Measurements from ENCODE around the gene TSPAN7. TPM values are rescaled to one million over a fixed set of nuclear protein-coding genes. Genes with fewer than 3 reads are reported as not detected.

The TSPAN7 gene
- total and polyA plus RNA-seq, 2 of the 4 experiments (the other 2 are of a cell fraction) = not detected

DNA sequence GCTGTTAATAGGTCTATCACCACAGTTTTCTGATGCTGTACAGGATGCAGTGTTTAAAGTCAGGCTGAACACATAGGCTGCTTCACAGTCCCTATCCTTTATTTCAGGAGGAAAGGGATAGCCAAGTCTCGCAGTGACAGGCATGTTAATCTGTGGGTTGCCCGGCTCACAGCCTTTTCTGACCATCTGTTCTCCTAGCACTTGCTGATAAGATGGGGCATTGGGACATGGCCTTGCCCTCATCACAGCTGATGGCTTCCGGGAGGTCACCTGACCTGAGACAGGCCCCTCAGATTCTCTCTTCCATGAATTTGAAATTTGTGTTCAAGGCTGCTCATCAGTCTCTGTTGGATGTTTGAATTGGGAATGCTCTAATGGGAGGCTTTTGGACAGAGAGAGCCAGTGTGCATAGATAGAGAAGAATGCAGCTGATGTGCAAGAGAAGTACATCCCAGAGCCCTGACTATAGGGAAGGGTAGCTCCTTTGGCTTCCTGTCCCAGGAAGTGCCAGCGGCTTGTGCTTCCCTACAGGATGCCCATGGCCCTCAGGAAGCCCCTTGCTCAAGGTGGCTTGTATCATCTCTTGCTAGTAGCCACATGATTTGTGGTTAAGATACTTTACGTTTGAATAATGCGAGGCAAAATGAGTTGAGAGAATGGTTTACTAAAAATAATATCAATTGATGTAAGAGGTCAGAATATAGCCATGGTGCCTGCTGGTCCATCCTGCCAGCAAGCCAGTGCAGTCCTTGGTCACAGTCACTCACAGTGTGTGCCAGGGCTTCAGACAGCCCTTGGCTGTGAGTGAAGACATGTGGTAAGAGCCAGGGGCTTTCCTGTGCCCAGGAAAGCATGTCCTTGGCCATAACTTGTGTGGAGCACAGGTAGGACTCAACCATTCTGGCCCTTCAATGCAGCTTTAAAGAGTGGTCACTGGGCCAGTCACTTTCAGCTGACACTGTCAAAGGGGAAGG is 88.6 kb downstream of the TSPAN7 start:
- H4K5ac ChIP-seq (ENCODE audit: low read depth, low read length) = no peak overlapping the region
- no peak overlapping the region for H2BK120ac ChIP-seq (ENCODE audit: low read depth, low read length)
- no peak overlapping the region for H4K8ac ChIP-seq (ENCODE audit: low read depth in 2 of 2, low read length in 2 of 2)
- no peak overlapping the region for H3K27ac ChIP-seq (ENCODE audit: insufficient read depth, low read length)
- no peak overlapping the region for H2BK5ac ChIP-seq (ENCODE audit: low read depth, low read length, poor library complexity, severe bottlenecking)
- H3K9ac ChIP-seq (ENCODE audit: low read depth, low read length) = no peak overlapping the region
- H3K9me1 ChIP-seq (ENCODE audit: insufficient read depth, low read length) = no peaks in the 10 kb centered on the region; the same call in 1 of the 2 replicates
- H3K79me1 ChIP-seq (ENCODE audit: low read depth in 1 of 2, low read length in 2 of 2) = no peaks in the 10 kb centered on the region
- no peaks in the 10 kb centered on the region for H4K20me1 ChIP-seq (ENCODE audit: insufficient read depth, low read length)
- CTCF ChIA-PET = no interaction called here
- H3K18ac ChIP-seq (ENCODE audit: low read depth, low read length) = no peak overlapping the region
- H3K14ac ChIP-seq (replicated peaks; ENCODE audit: low read depth, low read length) = no peak overlapping the region
- no peak overlapping the region for H3K56ac ChIP-seq (ENCODE audit: extremely low read depth, insufficient read depth, low read length)
- ATAC-seq (ENCODE audit: low read depth) (no peak), DNase-seq (no peak)
- no peaks in the 10 kb centered on the region for H3K9me3 ChIP-seq (ENCODE audit: control insufficient read depth, insufficient read depth, low read length)
- no peak overlapping the region for H3K4me2 ChIP-seq (ENCODE audit: low read depth, low read length)
- dilution Hi-C loops (cut with HindIII; ENCODE audit: low sequenced_read_pairs, unreplicated experiment) (no loop called here), in situ Hi-C loops (cut with MboI; ENCODE audit: low sequenced_read_pairs) (no loop called here), intact Hi-C loops (cut with micrococcal nuclease) (no loop called here)
- H3K4me3 ChIP-seq (ENCODE audit: insufficient read depth, low read depth, low read length) = no peak overlapping the region
- no peak overlapping the region for H2BK15ac ChIP-seq (ENCODE audit: low read depth, low read length)
- H3K4ac ChIP-seq (ENCODE audit: low read depth, low read length) = no peak overlapping the region
- H3K4me1 ChIP-seq (ENCODE audit: control insufficient read depth, insufficient read depth, low read length) = no peaks in the 10 kb centered on the region
- H2AK9ac ChIP-seq (replicated peaks; ENCODE audit: low read depth, low read length, poor library complexity) = no peak overlapping the region
- no peak overlapping the region for H2AK5ac ChIP-seq (ENCODE audit: low read depth, low read length)
- H3K27me3 ChIP-seq (ENCODE audit: control insufficient read depth, insufficient read depth, low read length) = peaks cover 6% of the 10 kb centered on the region
- H3K23ac ChIP-seq (ENCODE audit: low read depth, low read length) = no peak overlapping the region
- WGBS, 2 experiments (ENCODE audit: extremely low coverage in 2 of 2, insufficient read length in 1 of 2) = 85% methylated on average over 2 of the region's 6 CpGs; no CpG with 5 or more reads in 1 of the 2 experiments
- no peak overlapping the region for H2AFZ ChIP-seq (replicated peaks; ENCODE audit: low read length, poor library complexity)
- POLR2A ChIA-PET (ENCODE audit: unreplicated experiment) = no interaction called here
- TF ChIP-seq USF2 (IDR thresholded peaks at IDR 0.05; ENCODE audit: low read depth, low read length) (no peak), FOS (IDR thresholded peaks at IDR 0.05; ENCODE audit: low read depth, low read length) (no peak), MAZ (IDR thresholded peaks at IDR 0.05; ENCODE audit: borderline replicate concordance, low read depth, low read length) (no peak), RAD21 (IDR thresholded peaks at IDR 0.05; ENCODE audit: low read length) (no peak), CTCF (conservative IDR thresholded peaks at IDR 0.05; ENCODE audit: low read depth, low read length) (no peak), MXI1 (IDR thresholded peaks at IDR 0.05; ENCODE audit: borderline replicate concordance, low read depth, low read length) (no peak)
- no peak overlapping the region for H4K91ac ChIP-seq (ENCODE audit: insufficient read depth, low read depth, low read length)
- H2BK20ac ChIP-seq (ENCODE audit: low read depth, low read length) = no peak overlapping the region
- no TSS peak for BruUV-seq (replicated peaks)
- no peaks in the 10 kb centered on the region for H3K36me3 ChIP-seq (ENCODE audit: control insufficient read depth, insufficient read depth, low read length)

Data from IMR-90 (cell line).